Left kidney (tissue), 2 donors: ENCODE measurements around the gene SAP25. TPM values are rescaled to one million over a fixed set of nuclear protein-coding genes. Genes with fewer than 3 reads are reported as not detected.
"Not testable (repeated sequence)": the region's sequence is repeated elsewhere in the genome, so short reads cannot be mapped to it uniquely, and the experiment has no call there.

Experiments
- DNase-seq: peaks from one replicate; pipeline ENCODE4 v3.0.0-alpha.2; 2013
- polyA plus RNA-seq: library from polyadenylated mRNA; unstranded; fragments of 120-200 nt; gene quantifications from one replicate; pipeline ENCODE4 v1.2.1, GENCODE V29; 2013; ENCODE audit not compliant: insufficient read length

SAP25 gene
- polyA plus RNA-seq, 1 donor = 4.2 TPM

GRCh38 chr7:100562195-100563099 is 11.3 kb downstream of the SAP25 start:
- no peak for DNase-seq

GRCh38 chr7:100561491-100562194 is 12.1 kb downstream of the SAP25 start:
- no peak for DNase-seq

DNA sequence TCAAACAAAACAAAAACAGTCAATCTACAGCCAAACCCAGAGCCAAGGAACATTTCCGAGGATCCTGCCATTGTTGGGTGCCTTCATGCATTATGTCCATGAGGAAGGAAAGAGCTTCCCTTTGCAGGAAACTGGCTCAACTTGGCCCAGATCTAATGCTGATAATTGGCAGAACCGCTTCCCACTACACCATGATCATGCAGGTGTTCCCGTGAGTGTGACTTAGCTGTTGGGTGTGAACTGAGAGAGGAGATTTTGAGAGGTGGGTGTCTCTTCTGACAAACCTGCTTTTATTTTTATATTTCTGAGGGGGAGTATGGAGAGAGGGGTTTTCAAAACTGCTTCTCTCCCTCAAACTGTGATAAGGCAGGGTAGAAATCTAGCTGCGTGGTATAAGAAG is 14.6 kb downstream of the SAP25 start:
- no peak for DNase-seq

DNA sequence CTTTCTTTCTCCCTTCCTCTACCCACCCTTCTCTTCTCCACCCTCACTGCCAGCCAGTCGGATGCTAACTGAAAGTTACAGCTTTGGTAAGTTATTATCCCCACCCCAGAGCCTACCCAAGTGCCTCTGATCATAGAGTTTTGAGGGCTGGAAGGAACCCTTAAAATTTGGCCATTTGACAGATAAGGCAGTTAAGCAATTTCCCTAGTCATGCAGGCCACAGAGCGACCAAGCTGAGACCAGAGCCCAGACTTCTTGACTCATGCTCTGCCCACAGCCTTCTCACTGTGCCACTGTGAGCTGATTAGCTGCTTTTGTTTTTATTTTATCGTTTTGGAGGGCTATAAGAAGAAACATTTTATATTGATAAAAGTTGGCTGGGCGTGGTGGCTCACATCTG is 17.2 kb downstream of the SAP25 start:
- no peak for DNase-seq

DNA sequence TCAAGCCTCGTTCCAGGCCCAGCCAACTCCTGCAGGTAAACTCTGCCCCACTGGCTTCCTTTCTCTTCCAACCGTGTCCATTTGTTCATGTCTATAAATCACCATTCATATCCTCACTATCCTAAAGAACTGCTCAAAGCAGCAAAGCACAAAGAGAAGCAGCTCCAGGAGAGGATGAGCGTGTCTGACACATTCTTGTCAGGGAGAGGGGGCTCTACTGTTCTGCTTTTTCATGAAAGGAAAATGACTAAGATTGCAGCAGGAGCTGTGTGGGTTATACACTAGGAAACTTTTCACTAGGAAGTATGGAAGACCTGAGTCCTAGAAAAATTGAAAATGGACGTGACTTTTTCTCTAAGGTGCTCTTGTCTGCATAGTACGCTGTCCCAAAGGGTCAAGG is 18.0 kb downstream of the SAP25 start:
- no peak for DNase-seq

- no peak for DNase-seq
These were observed 20.7 kb downstream of the SAP25 start for GRCh38 chr7:100553032-100553431.

- no peak for DNase-seq
These were observed 21.2 kb downstream of the SAP25 start for GRCh38 chr7:100552532-100552931.

DNA sequence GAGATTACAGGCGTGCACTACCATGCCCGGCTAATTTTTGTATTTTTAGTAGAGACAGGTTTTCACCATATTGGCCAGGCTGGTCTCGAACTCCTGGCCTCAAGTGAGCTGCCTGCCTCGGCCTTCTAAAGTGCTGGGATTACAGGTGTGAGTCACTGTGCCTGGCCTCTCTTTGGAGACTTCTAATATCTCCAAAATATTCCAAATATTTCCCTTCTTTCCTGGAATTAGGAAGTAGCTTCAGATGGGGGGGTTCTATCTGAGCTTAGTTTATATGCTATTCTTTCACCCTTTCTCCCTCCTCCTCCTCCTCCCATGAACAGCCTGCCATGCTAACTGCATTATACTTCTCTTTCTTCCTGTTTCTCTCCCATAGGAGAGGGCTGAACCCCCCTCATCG is 25.3 kb downstream of the SAP25 start:
- DNase-seq = not testable (repeated sequence)

DNA sequence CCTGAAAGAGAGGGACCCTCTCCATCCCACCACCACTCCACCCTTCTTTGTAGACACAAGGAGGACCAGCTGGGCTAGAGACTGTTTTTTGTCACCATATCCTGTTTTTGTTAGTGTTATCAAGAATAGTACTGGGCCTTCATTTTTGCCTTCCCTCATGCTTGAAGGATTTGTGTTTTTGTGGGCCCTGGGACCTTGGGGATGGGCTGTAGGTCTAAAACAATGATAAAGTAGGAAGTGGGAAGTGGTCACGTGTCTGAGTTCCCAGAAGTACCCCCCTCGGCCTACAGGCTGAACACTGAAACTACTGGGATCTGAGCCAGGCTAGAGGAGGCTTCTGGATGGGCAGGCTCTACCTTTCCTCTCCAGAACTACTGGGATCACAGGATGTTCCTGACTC is 25.8 kb downstream of the SAP25 start:
- DNase-seq = no peak

- DNase-seq = no peak
These were observed 26.5 kb downstream of the SAP25 start for GRCh38 chr7:100546926-100547800.

DNA sequence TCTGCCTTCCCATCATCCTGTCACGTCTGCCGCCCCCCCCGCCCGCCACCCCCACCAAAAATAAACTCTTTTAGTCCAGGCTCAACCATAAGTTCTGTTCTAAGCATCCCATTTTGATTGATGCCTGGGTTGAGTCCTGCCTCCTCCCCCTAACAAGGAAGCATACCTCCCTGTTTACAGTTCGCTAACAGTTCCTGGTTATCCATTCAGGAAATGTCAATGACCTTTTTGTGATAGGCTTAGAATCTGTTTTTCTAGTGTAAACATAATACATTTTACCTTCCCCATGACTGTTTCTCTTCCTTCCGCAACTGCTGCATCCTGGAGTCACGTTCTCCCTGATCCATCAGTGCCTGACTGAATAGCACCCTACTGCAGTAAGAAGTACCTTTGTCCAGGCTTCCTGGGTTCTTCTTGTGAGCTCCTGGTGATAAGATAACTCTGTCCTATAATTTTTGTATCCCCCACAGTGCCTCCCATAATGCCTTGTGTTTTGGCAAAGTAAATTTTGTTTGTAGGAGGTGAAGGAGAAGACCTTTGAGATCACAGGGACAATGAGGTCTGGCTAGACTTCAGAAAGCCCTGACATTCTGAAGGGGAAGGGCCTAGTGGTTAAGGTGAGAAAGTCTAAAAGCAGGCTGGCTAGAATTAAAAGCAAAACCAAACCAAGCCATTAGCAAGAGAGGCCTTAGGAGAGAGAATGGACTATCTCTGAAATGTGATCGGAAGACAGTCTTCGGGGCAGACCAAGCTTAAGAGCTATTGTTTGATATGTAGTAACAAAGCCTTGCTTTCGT is 27.4 kb downstream of the SAP25 start:
- DNase-seq = no peak

- DNase-seq = no peak
These were observed 28.2 kb downstream of the SAP25 start for GRCh38 chr7:100545360-100546128.

DNA sequence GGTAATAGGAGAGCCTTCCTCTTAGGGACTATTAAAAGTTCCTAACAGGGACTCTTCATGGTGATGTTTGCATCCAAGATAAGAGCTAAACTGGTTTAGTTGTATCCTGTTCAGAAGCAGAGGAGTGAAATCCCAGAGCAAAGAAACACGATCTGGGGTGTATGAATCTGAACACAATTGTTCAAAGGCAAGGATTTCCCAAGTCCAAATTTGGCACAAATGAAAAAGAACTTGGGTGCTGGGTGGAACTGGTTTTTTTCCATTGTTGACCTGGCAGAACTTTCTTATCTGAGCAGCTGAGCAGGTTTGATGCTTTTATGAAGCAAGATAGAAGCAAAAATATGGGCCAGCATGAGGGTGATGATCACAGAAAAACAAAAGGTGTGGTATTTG is 28.7 kb downstream of the SAP25 start:
- DNase-seq = no peak

- DNase-seq = no peak
These were observed 29.3 kb downstream of the SAP25 start for GRCh38 chr7:100544386-100544785.

GRCh38 chr7:100543586-100543985 is 30.1 kb downstream of the SAP25 start:
- no peak for DNase-seq

DNA sequence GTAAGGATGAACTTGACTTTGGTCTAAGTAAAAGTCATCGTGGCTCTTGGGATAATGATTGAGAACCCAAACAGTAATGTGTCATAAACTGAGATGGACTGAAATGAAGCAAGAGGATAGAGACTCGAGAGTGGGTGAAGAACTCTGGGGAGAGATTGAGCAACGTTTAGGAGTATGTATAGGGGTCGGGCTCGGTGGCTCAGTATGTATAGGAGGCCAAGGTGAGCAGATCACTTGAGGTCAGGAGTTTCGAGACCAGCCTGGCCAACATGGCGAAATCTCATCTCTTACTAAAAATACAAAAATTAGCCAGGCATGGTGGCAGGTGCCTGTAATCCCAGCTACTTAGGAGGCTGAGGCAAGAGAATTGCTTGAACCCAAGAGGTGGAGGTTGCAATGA is 32.4 kb downstream of the SAP25 start:
- not testable (repeated sequence) for DNase-seq

- DNase-seq = no peak
These were observed 33.5 kb downstream of the SAP25 start for GRCh38 chr7:100540073-100540723.

- DNase-seq = no peak
These were observed 34.2 kb downstream of the SAP25 start for GRCh38 chr7:100539436-100540006.

DNA sequence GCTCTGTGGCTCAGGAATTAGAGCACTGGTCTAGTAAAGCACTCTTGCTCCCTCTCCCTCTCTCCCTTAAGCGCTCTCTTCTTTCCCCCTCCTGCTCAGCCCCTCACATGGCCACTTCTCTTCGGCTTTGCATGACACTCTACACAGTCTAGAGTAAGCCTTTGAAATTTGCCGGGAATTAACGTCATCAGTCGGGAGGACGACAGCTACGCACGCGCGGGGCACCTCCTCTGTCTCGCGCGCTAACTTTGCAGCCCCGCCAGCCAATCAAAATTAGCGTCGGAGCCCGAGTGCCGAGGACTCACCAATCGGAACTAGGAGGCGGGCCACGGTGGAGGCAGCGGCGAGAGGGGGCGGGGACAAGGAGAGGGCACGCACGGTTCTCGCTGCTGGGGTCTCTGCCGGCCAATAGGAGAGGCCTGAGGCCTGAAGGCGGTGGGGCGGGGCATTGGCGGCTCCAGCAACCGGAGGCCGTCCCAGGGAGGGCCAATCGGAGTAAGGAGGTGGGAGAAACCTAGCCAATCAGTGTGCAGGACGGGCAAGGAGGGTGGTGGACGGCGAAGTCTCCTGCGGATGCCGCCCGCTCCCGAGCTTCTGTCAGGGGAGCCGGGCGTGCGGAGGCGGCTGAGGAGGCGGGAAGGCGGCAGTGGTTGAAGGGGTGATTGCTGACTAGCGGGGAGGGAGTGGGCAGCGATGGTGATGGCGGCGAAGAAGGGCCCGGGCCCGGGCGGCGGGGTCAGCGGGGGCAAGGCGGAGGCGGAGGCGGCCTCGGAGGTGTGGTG is 34.9 kb downstream of the SAP25 start, which contains the start of gene AGFG2:
AGFG2 (plus strand) TSS at position 550 of the 782 bp plus-strand sequence; CDS start at position 694, 144 bp downstream.
- peak; percentile 100 for DNase-seq
